H54 (cell line): ENCODE results near the gene TPRG1L.

Experiments used
- DNase-seq: peaks from one replicate; pipeline ENCODE4 v3.0.0; 2011; ENCODE audit warnings: low spot score, mixed read lengths; ENCODE audit not compliant: insufficient read length
- FAIRE-seq: peaks from 3 replicates; lab custom pipeline; 2011; peaks lifted over from hg19 to GRCh38; lab: Jason Lieb, UNC
- POLR2A ChIP-seq: IDR thresholded peaks from 2 replicates; pipeline ENCODE4 v1.6.1; 2011; ENCODE audit warnings: low read depth, mild to moderate bottlenecking, low read length

TPRG1L gene

GRCh38 chr1:3632298-3632697, 7.5 kb downstream of the TPRG1L start:
- no peak for TF ChIP-seq POLR2A
- DNase-seq: no peak
- FAIRE-seq: no peak

GRCh38 chr1:3632716-3633343, 8.0 kb downstream of the TPRG1L start:
- no peak for TF ChIP-seq POLR2A
- FAIRE-seq (no peak), DNase-seq (no peak)

GRCh38 chr1:3633344-3634058, 8.7 kb downstream of the TPRG1L start:
- no peak for FAIRE-seq
- TF ChIP-seq POLR2A: no peak

GRCh38 chr1:3634059-3634800, 9.4 kb downstream of the TPRG1L start:
- FAIRE-seq (no peak), DNase-seq (no peak)
- TF ChIP-seq POLR2A: no peak

More at GRCh38 chr1:3633344-3634058, 8.7 kb downstream of the TPRG1L start:
- no peak for DNase-seq

- TF ChIP-seq POLR2A: no peak
- FAIRE-seq: no peak
- DNase-seq: no peak
Observed at GRCh38 chr1:3636080-3636479, 11.3 kb downstream of the TPRG1L start.

- FAIRE-seq (no peak), DNase-seq (no peak)
- no peak for TF ChIP-seq POLR2A
Observed at GRCh38 chr1:3636531-3636930, 11.7 kb downstream of the TPRG1L start.

GRCh38 chr1:3638027-3638426, 13.2 kb downstream of the TPRG1L start:
- FAIRE-seq (no peak), DNase-seq (no peak)
- TF ChIP-seq POLR2A: no peak

GRCh38 chr1:3638676-3639075, 13.9 kb downstream of the TPRG1L start:
- FAIRE-seq (no peak), DNase-seq (no peak)
- no peak for TF ChIP-seq POLR2A

GRCh38 chr1:3639397-3639911, 14.6 kb downstream of the TPRG1L start:
- FAIRE-seq: no peak
- TF ChIP-seq POLR2A: no peak
- DNase-seq: no peak

- FAIRE-seq: no peak
- no peak for TF ChIP-seq POLR2A
- DNase-seq: no peak
Observed at GRCh38 chr1:3640121-3640837, 15.5 kb downstream of the TPRG1L start.

GRCh38 chr1:3641046-3641760, 16.4 kb downstream of the TPRG1L start:
- FAIRE-seq (no peak), DNase-seq (no peak)
- no peak for TF ChIP-seq POLR2A

GRCh38 chr1:3641816-3642215, 17.0 kb downstream of the TPRG1L start:
- no peak for DNase-seq
- no peak for TF ChIP-seq POLR2A
- FAIRE-seq: no peak
